ENCODE data around the gene ZNF324B. TPM values are rescaled to one million over a fixed set of nuclear protein-coding genes. Genes with fewer than 3 reads are reported as not detected.

ZNF324B gene
- polyA plus RNA-seq, 2 of the 4 experiments (the other 2 are of a cell fraction) = 3.8 to 6.8 TPM

GRCh38 chr19:58471736-58472135 is 20.3 kb downstream of the ZNF324B start:
- Histone ChIP-seq H3K4me1 (peaks cover 15% of the 10 kb centered on the region), H3K4me2 (no peak overlapping the region), H3K4me3 (no peak overlapping the region), H3K9me3 (no peaks in the 10 kb centered on the region), H3K27ac (no peak overlapping the region)
- ChIA-PET POLR2A (no interaction called here), CTCF (no interaction called here)
- no peak for FAIRE-seq
- ATAC-seq = no peak
- TF ChIP-seq SMC3 (IDR thresholded peaks at IDR 0.05) (no peak), HES2 (IDR thresholded peaks at IDR 0.05) (no peak), CBX8 (IDR thresholded peaks at IDR 0.05) (no peak), MAFK (IDR thresholded peaks at IDR 0.05; ENCODE audit: partially characterized antibody) (no peak), EHF (CRISPR knock-in tag; IDR thresholded peaks at IDR 0.05) (no peak), ESRRA (IDR thresholded peaks at IDR 0.05; ENCODE audit: borderline replicate concordance, low read length) (no peak), CEBPB (IDR thresholded peaks at IDR 0.05) (no peak), E2F6 (IDR thresholded peaks at IDR 0.05; ENCODE audit: borderline replicate concordance, low read depth) (no peak), ELK1 (IDR thresholded peaks at IDR 0.05; ENCODE audit: low read depth, low read length) (no peak)
- DNase-seq (ENCODE audit: low read depth in 1 of 2, low spot score in 1 of 2) = no peak
- WGBS (ENCODE audit: missing lambda C conversion rate) = 95% methylated on average over 36 of the region's 39 CpGs

- ChIA-PET POLR2A (no interaction called here), CTCF (interaction anchor here (0.6 to 2.0 kb wide), 6 partner anchors 11 to 47 kb away, joined by 3 to 14 read pairs (median 4); partner anchors contain the start of gene ZBTB45)
- DNase-seq (ENCODE audit: low read depth in 1 of 2, low spot score in 1 of 2) (no peak), ATAC-seq (no peak), FAIRE-seq (no peak)
- Histone ChIP-seq H3K27ac (no peak overlapping the region), H3K4me1 (peaks cover 14% of the 10 kb centered on the region; the same call in 2 of the 3 replicates), H3K4me3 (no peak overlapping the region), H3K9me3 (no peaks in the 10 kb centered on the region), H3K4me2 (no peak overlapping the region)
- TF ChIP-seq ATOH8 (CRISPR knock-in tag; IDR thresholded peaks at IDR 0.05; ENCODE audit: low read depth) (no peak), HES2 (IDR thresholded peaks at IDR 0.05) (no peak), EHMT2 (IDR thresholded peaks at IDR 0.05; ENCODE audit: low read depth) (no peak), KDM5A (IDR thresholded peaks at IDR 0.05) (no peak), MAFK (IDR thresholded peaks at IDR 0.05; ENCODE audit: partially characterized antibody) (no peak), CBX2 (IDR thresholded peaks at IDR 0.05; ENCODE audit: borderline replicate concordance, low read depth) (no peak), TFCP2L1 (CRISPR knock-in tag; IDR thresholded peaks at IDR 0.05) (no peak), SREBF2 (IDR thresholded peaks at IDR 0.05) (no peak)
These were observed 22.4 kb downstream of the ZNF324B start for GRCh38 chr19:58473775-58474174.

- ATAC-seq (no peak), FAIRE-seq (no peak), DNase-seq (ENCODE audit: low read depth in 1 of 2, low spot score in 1 of 2) (no peak)
- H3K27ac ChIP-seq = no peak overlapping the region
- no peaks in the 10 kb centered on the region for H3K9me3 ChIP-seq
- POLR2A ChIA-PET = no interaction called here
- H3K4me3 ChIP-seq = no peak overlapping the region
- TF ChIP-seq NPAS2 (CRISPR knock-in tag; IDR thresholded peaks at IDR 0.05; ENCODE audit: borderline replicate concordance) = no peak
- TF ChIP-seq CBX8 (IDR thresholded peaks at IDR 0.05) = no peak
- TF ChIP-seq E2F6 (IDR thresholded peaks at IDR 0.05; ENCODE audit: borderline replicate concordance, low read depth) = no peak
- TF ChIP-seq EHF (CRISPR knock-in tag; IDR thresholded peaks at IDR 0.05) = no peak
- TF ChIP-seq BCL3 (IDR thresholded peaks at IDR 0.05) = no peak
- TF ChIP-seq KDM5A (IDR thresholded peaks at IDR 0.05) = no peak
- TF ChIP-seq ZSCAN20 (CRISPR knock-in tag; IDR thresholded peaks at IDR 0.05) = no peak
- no peak for TF ChIP-seq ESRRA (IDR thresholded peaks at IDR 0.05; ENCODE audit: borderline replicate concordance, low read length)
- no peak for TF ChIP-seq RFX5 (IDR thresholded peaks at IDR 0.05)
- no peak for TF ChIP-seq CHD4 (IDR thresholded peaks at IDR 0.05; ENCODE audit: borderline replicate concordance)
- no peak for TF ChIP-seq CTCF (IDR thresholded peaks at IDR 0.05)
- no peak for TF ChIP-seq MAFK (IDR thresholded peaks at IDR 0.05; ENCODE audit: partially characterized antibody)
- WGBS (ENCODE audit: missing lambda C conversion rate) = 92% methylated on average over 12 of the region's 12 CpGs
- CTCF ChIA-PET = interaction anchor here (0.8 to 5.2 kb wide), 5 partner anchors 12 to 69 kb away, joined by 3 to 39 read pairs (median 4); partner anchors contain the start of gene ZBTB45
- H3K4me1 ChIP-seq = peaks cover 14% of the 10 kb centered on the region; the same call in 2 of the 3 replicates
- H3K4me2 ChIP-seq = peak overlapping the region; percentile 91
These were observed 23.0 kb downstream of the ZNF324B start for GRCh38 chr19:58474291-58474996.

Measured in A549 (cell line).